Measurements from ENCODE around the gene PDCD1LG2.

- TF ChIP-seq CTCF (IDR thresholded peaks at IDR 0.05; ENCODE audit: low read depth, low read length, poor library complexity, severe bottlenecking) (no peak), EZH2phosphoT487 (IDR thresholded peaks at IDR 0.05; ENCODE audit: borderline replicate concordance, low read length) (no peak)
Measured at GRCh38 chr9:5610491-5610890, 100.2 kb downstream of the PDCD1LG2 start.
